Glutamatergic neuron (in vitro differentiated cells): ENCODE measurements around the gene FLCN. TPM values are rescaled to one million over a fixed set of nuclear protein-coding genes. Genes with fewer than 3 reads are reported as not detected.
A peak's percentile ranks its signal among the peaks of the same experiment; 100 is the strongest.

Experiments used
- DNase-seq: peaks from one replicate; pipeline ENCODE4 v3.0.0; 2022
- H3K27ac Mint-ChIP-seq: one replicate; pipeline ENCODE4 v1.8.0; 2020; ENCODE audit warnings: mild to moderate bottlenecking, mixed read lengths, inconsistent platforms; ENCODE audit not compliant: unreplicated experiment
- H3K27me3 Mint-ChIP-seq: one replicate; pipeline ENCODE4 v1.8.0; 2020; ENCODE audit warnings: mild to moderate bottlenecking, moderate library complexity, mixed read lengths, inconsistent platforms; ENCODE audit not compliant: unreplicated experiment
- H3K36me3 Mint-ChIP-seq: one replicate; pipeline ENCODE4 v1.8.0; 2020; ENCODE audit warnings: mild to moderate bottlenecking, mixed read lengths, inconsistent platforms; ENCODE audit not compliant: unreplicated experiment
- H3K4me1 Mint-ChIP-seq: one replicate; pipeline ENCODE4 v1.8.0; 2020; ENCODE audit warnings: mild to moderate bottlenecking, low read depth, mixed read lengths, inconsistent platforms; ENCODE audit not compliant: unreplicated experiment
- H3K4me3 Mint-ChIP-seq: one replicate; pipeline ENCODE4 v1.8.0; 2020; ENCODE audit warnings: mild to moderate bottlenecking, mixed read lengths, inconsistent platforms; ENCODE audit not compliant: unreplicated experiment
- H3K9me3 Mint-ChIP-seq: one replicate; pipeline ENCODE4 v1.8.0; 2020; ENCODE audit warnings: mild to moderate bottlenecking, moderate library complexity, mixed read lengths, inconsistent platforms; ENCODE audit not compliant: unreplicated experiment
- CTCF ChIP-seq: fragments of 200-600 bp; sonication (generic); IDR thresholded peaks from one replicate; pipeline ENCODE4 v1.5.0; 2021; ENCODE audit not compliant: partially characterized antibody, unreplicated experiment
- total RNA-seq: library from RNA; stranded (reverse); fragmentation: NEBNext Ultra II Directional; extraction: Animal tissue kit (Norgen Biotek cat#: 25700); gene quantifications from one replicate; pipeline ENCODE4 v1.2.1, GENCODE V29; 2021; ENCODE audit not compliant: unreplicated experiment

The FLCN gene
- total RNA-seq, 1 donor from 2014 or later, result 131 TPM

- Mint-ChIP-seq H3K27ac (peak overlapping the region; percentile 79), H3K36me3 (peaks cover 10% of the 10 kb centered on the region), H3K9me3 (peaks cover 3% of the 10 kb centered on the region), H3K4me3 (peak overlapping the region; percentile 78), H3K4me1 (peaks cover 24% of the 10 kb centered on the region), H3K27me3 (peaks cover 4% of the 10 kb centered on the region)
- no peak for TF ChIP-seq CTCF
- DNase-seq, result no peak
Measured at GRCh38 chr17:17229416-17230384, 7.3 kb downstream of the FLCN start.

GRCh38 chr17:17228521-17229279, 8.3 kb downstream of the FLCN start:
- no peak for TF ChIP-seq CTCF
- DNase-seq, result no peak
- Mint-ChIP-seq H3K4me1 (peaks cover 26% of the 10 kb centered on the region), H3K27ac (peak overlapping the region; percentile 79), H3K9me3 (peaks cover 6% of the 10 kb centered on the region), H3K4me3 (peak overlapping the region; percentile 78), H3K27me3 (peaks cover 7% of the 10 kb centered on the region), H3K36me3 (peaks cover 16% of the 10 kb centered on the region)

GRCh38 chr17:17227608-17228520, 9.1 kb downstream of the FLCN start:
- H3K27ac Mint-ChIP-seq, result peak overlapping the region; percentile 22
- DNase-seq, result no peak
- H3K9me3 Mint-ChIP-seq, result peaks cover 9% of the 10 kb centered on the region
- H3K4me3 Mint-ChIP-seq, result no peak overlapping the region
- H3K27me3 Mint-ChIP-seq, result peaks cover 14% of the 10 kb centered on the region
- H3K36me3 Mint-ChIP-seq, result peaks cover 16% of the 10 kb centered on the region
- H3K4me1 Mint-ChIP-seq, result peaks cover 33% of the 10 kb centered on the region
- TF ChIP-seq CTCF, result no peak

- peaks cover 17% of the 10 kb centered on the region for H3K27me3 Mint-ChIP-seq
- peaks cover 16% of the 10 kb centered on the region for H3K36me3 Mint-ChIP-seq
- peaks cover 12% of the 10 kb centered on the region for H3K9me3 Mint-ChIP-seq
- no peak overlapping the region for H3K27ac Mint-ChIP-seq
- no peak for DNase-seq
- H3K4me3 Mint-ChIP-seq, result no peak overlapping the region
- peaks cover 30% of the 10 kb centered on the region for H3K4me1 Mint-ChIP-seq
- TF ChIP-seq CTCF, result no peak
Measured at GRCh38 chr17:17226451-17227265, 10.3 kb downstream of the FLCN start.
